ENCODE data around the gene SETBP1. TPM values are rescaled to one million over a fixed set of nuclear protein-coding genes. Genes with fewer than 3 reads are reported as not detected.

Gene SETBP1
- total and polyA plus RNA-seq, 9 of the 15 experiments (the other 6 are each of a cell fraction or from before 2014, with no cell fraction given) = under 0.01 to 0.13 (median 0.04) TPM

- TF ChIP-seq TAF1 (IDR thresholded peaks at IDR 0.05; ENCODE audit: control insufficient read depth, extremely low read depth, insufficient read depth, low read length, severe bottlenecking) (no peak), ZMIZ1 (IDR thresholded peaks at IDR 0.05; ENCODE audit: low read depth in 2 of 2, low read length in 2 of 2) (no peak)
Measured at GRCh38 chr18:44915213-44915612, 234.5 kb downstream of the SETBP1 start (continued).

- ChIA-PET POLR2A (no interaction called here), CTCF (ENCODE audit: low intra/inter-chr PET ratio) (no interaction called here)
- no TSS peak for BruUV-seq (replicated peaks)
- Histone ChIP-seq H3K9me3 (replicated peaks; ENCODE audit: control insufficient read depth, insufficient read depth, low read depth, low read length) (no peaks in the 10 kb centered on the region), H3K36me3 (ENCODE audit: control insufficient read depth, insufficient read depth, low read length) (no peaks in the 10 kb centered on the region), H3K9me1 (ENCODE audit: control insufficient read depth, insufficient read depth, low read length) (no peaks in the 10 kb centered on the region), H3K79me2 (ENCODE audit: control insufficient read depth, insufficient read depth, low read length) (no peaks in the 10 kb centered on the region), H3K4me3 (no peak overlapping the region), H2AFZ (ENCODE audit: low read depth, low read length) (no peak overlapping the region), H3K9ac (ENCODE audit: insufficient read depth in 1 of 2, low read depth in 2 of 2, low read length in 2 of 2) (no peak overlapping the region), H4K20me1 (replicated peaks; ENCODE audit: control insufficient read depth, insufficient read depth, low read length) (no peaks in the 10 kb centered on the region), H3K27me3 (ENCODE audit: control insufficient read depth in 2 of 2, insufficient read depth in 2 of 2, low read length in 2 of 2) (no peaks in the 10 kb centered on the region), H3K4me2 (ENCODE audit: insufficient read depth, low read length) (no peak overlapping the region), H3K27ac (ENCODE audit: extremely low read depth, low read depth, low read length) (no peak overlapping the region), H3K4me1 (replicated peaks in 1 of 2; ENCODE audit: control insufficient read depth in 2 of 2, insufficient read depth in 2 of 2, low read length in 2 of 2) (no peaks in the 10 kb centered on the region)
- in situ Hi-C loops (cut with MboI) = no loop called here
- TF ChIP-seq TCF7L2 (IDR thresholded peaks at IDR 0.05; ENCODE audit: low read depth, low read length) (no peak), SMAD4 (CRISPR knock-in tag; conservative IDR thresholded peaks at IDR 0.05) (no peak)
- DNase-seq (ENCODE audit: extremely low read depth in 1 of 4, low spot score in 3 of 4) (no peak), ATAC-seq (no peak), FAIRE-seq (no peak)
- intact Hi-C loops (cut with micrococcal nuclease) = no loop called here
- WGBS (ENCODE audit: insufficient coverage, low coverage, missing lambda C conversion rate) = 0% methylated on average over 2 of the region's 2 CpGs
Measured at GRCh38 chr18:44915661-44916060, 235.0 kb downstream of the SETBP1 start.
